A549 (cell line): ENCODE measurements around the gene KRT7. TPM values are rescaled to one million over a fixed set of nuclear protein-coding genes. Genes with fewer than 3 reads are reported as not detected.
A peak's percentile ranks its signal among the peaks of the same experiment; 100 is the strongest.

Source experiments
- ATAC-seq, 2 experiments: fragments of 200-7000 bp in 1 of 2; fragments of >200 bp in 1 of 2; cut with Nextera tagmentation in 1 of 2; cut with Tn5 transposase in 1 of 2; 3 replicates each; pipeline versions ENCODE4 v1.8.0 to v1.9.1; 2018 to 2020; ENCODE audit warnings: mild to moderate bottlenecking in 1 of 2, moderate library complexity in 1 of 2
- CTCF ChIA-PET: fragments of 300-600 bp; sonication (Branson Sonifier 250); formaldehyde crosslinking; extraction: SDS; loops from one replicate; lab custom pipeline; 2021; ENCODE audit warnings: antibody characterized with exemption, inconsistent platforms; lab: Yijun Ruan, JAX
- POLR2A ChIA-PET: fragments of 350-600 bp; formaldehyde crosslinking; extraction: SDS; loops from one replicate; lab custom pipeline; 2021; ENCODE audit warnings: antibody characterized with exemption, inconsistent platforms; lab: Yijun Ruan, JAX
- DNase-seq, 2 experiments: peaks; one replicate each; pipeline versions ENCODE4 v3.0.0 to v3.0.0-alpha.2; 2011 to 2016; ENCODE audit warnings: low read depth in 1 of 2, low spot score in 1 of 2
- FAIRE-seq: peaks from 2 replicates; lab custom pipeline; 2011; peaks lifted over from hg19 to GRCh38; lab: Jason Lieb, UNC
- H3K27ac ChIP-seq, 2 experiments: fragments of >200 bp; sonication (Bioruptor Twin); formaldehyde crosslinking; 3 replicates each; pipeline ENCODE4 v1.5.1; 2016 to 2017
- H3K4me1 ChIP-seq: fragments of >200 bp; sonication (Bioruptor Twin); formaldehyde crosslinking; 3 replicates; pipeline ENCODE4 v1.6.1; 2016
- H3K4me2 ChIP-seq: fragments of >200 bp; sonication (Bioruptor Twin); formaldehyde crosslinking; 3 replicates; pipeline ENCODE4 v1.6.1; 2016
- H3K4me3 ChIP-seq: fragments of >200 bp; sonication (Bioruptor Twin); formaldehyde crosslinking; 3 replicates; pipeline ENCODE4 v1.5.1; 2016
- H3K9me3 ChIP-seq: fragments of >200 bp; sonication (Bioruptor Twin); formaldehyde crosslinking; 3 replicates; pipeline ENCODE4 v1.6.1; 2016
- BHLHE40 ChIP-seq: IDR thresholded peaks from 2 replicates; pipeline ENCODE4 v1.6.1; 2012; ENCODE audit warnings: low read depth, low read length, inconsistent platforms
- CEBPB ChIP-seq, 2 experiments: fragments of >200 bp in 1 of 2; sonication (Bioruptor Twin) in 1 of 2; formaldehyde crosslinking in 1 of 2; IDR thresholded peaks; 2 replicates each; pipeline ENCODE4 v1.6.1; 2012 to 2016
- CHD2 ChIP-seq: fragments of 150-350 bp; IDR thresholded peaks from 2 replicates; pipeline ENCODE4 v1.6.1; 2014; ENCODE audit warnings: low read length; ENCODE audit not compliant: partially characterized antibody
- EHF ChIP-seq: fragments of 250-450 bp; sonication (Bioruptor Pico); IDR thresholded peaks from 2 replicates; pipeline ENCODE4 v1.5.0; 2020; ENCODE audit warnings: mild to moderate bottlenecking
- ESRRA ChIP-seq: fragments of 150-350 bp; IDR thresholded peaks from 2 replicates; pipeline ENCODE4 v1.6.1; 2014; ENCODE audit warnings: mild to moderate bottlenecking, low read length, borderline replicate concordance
- FOSB ChIP-seq: fragments of 250-450 bp; sonication (Bioruptor Pico); IDR thresholded peaks from 2 replicates; pipeline ENCODE4 v1.5.0; 2020; ENCODE audit warnings: mild to moderate bottlenecking, moderate library complexity
- HEYL ChIP-seq: fragments of 250-450 bp; sonication (Bioruptor Pico); IDR thresholded peaks from 2 replicates; pipeline ENCODE4 v1.8.0; 2021; ENCODE audit warnings: mild to moderate bottlenecking, moderate library complexity
- HOXA7 ChIP-seq: fragments of 250-450 bp; sonication (Bioruptor Pico); IDR thresholded peaks from 2 replicates; pipeline ENCODE4 v1.5.0; 2020; ENCODE audit warnings: mild to moderate bottlenecking, moderate library complexity
- JUN ChIP-seq, 2 experiments: fragments of >200 bp; sonication (Bioruptor Twin); formaldehyde crosslinking; IDR thresholded peaks; 2 replicates in 1 of 2; 3 replicates in 1 of 2; pipeline ENCODE4 v1.6.1; 2016 to 2017
- MAFK ChIP-seq: fragments of 450-650 bp; IDR thresholded peaks from 2 replicates; pipeline ENCODE4 v1.6.1; 2014; ENCODE audit not compliant: partially characterized antibody
- MAX ChIP-seq: IDR thresholded peaks from 2 replicates; pipeline ENCODE4 v1.6.1; 2012
- MAZ ChIP-seq: fragments of 150-350 bp; IDR thresholded peaks from 2 replicates; pipeline ENCODE4 v1.6.1; 2014; ENCODE audit warnings: antibody characterized with exemption, low read depth, low read length, borderline replicate concordance
- PHF8 ChIP-seq: fragments of 200-600 bp; sonication (generic); IDR thresholded peaks from 2 replicates; pipeline ENCODE4 v1.6.1; 2016; ENCODE audit warnings: low read depth, mild to moderate bottlenecking, antibody characterized with exemption, moderate library complexity, borderline replicate concordance
- POLR2AphosphoS2 ChIP-seq: conservative IDR thresholded peaks from 2 replicates; pipeline ENCODE4 v1.6.1; 2012; ENCODE audit warnings: low read length, improper control_type of control experiment, inconsistent platforms
- RARB ChIP-seq: fragments of 250-450 bp; sonication (Bioruptor Pico); IDR thresholded peaks from 2 replicates; pipeline ENCODE4 v1.8.0; 2021; ENCODE audit warnings: mild to moderate bottlenecking, moderate library complexity
- RCOR1 ChIP-seq: fragments of 150-350 bp; IDR thresholded peaks from 2 replicates; pipeline ENCODE4 v1.6.1; 2014; ENCODE audit warnings: antibody characterized with exemption, low read length, low read depth
- TP53 ChIP-seq: fragments of 250-450 bp; sonication (Bioruptor Pico); IDR thresholded peaks from 2 replicates; pipeline ENCODE4 v1.5.0; 2021; ENCODE audit warnings: mild to moderate bottlenecking, moderate library complexity
- USF2 ChIP-seq: fragments of 450-650 bp; IDR thresholded peaks from 2 replicates; pipeline ENCODE4 v1.6.1; 2014; ENCODE audit warnings: antibody characterized with exemption
- ZC3H11A ChIP-seq: fragments of 450-650 bp; IDR thresholded peaks from 2 replicates; pipeline ENCODE4 v1.6.1; 2014; ENCODE audit warnings: antibody characterized with exemption, mild to moderate bottlenecking
- ZFP36 ChIP-seq: fragments of 450-650 bp; IDR thresholded peaks from 2 replicates; pipeline ENCODE4 v1.6.1; 2014; ENCODE audit warnings: borderline replicate concordance; ENCODE audit not compliant: partially characterized antibody
- WGBS: methylation state at CpG from one replicate; pipeline ENCODE4 v1.1.6; 2017; ENCODE audit errors: missing lambda C conversion rate; 5-methylcytosine and 5-hydroxymethylcytosine counted together
- polyA plus RNA-seq, 4 experiments: library from polyadenylated mRNA; depleted of rRNA in 3 of 4; stranded (reverse); fragments of >200 nt; fragmentation: RNase III in 1 of 4; extraction: RNeasy Plus Mini Kit Qiagen cat#74134 plus additional on column Dnase treatment in 1 of 4; gene quantifications; 2 replicates in 3 of 4; 3 replicates in 1 of 4; pipeline ENCODE4 v1.2.3, GENCODE V29; 2011 to 2017
- TF ChIP-seq, protein P1 (sequence below): fragments of >200 bp; sonication (Bioruptor Twin); formaldehyde crosslinking; IDR thresholded peaks from 3 replicates; pipeline ENCODE4 v1.5.1; 2016
- TF ChIP-seq, protein P2 (sequence below): fragments of 250-450 bp; sonication (Bioruptor Pico); IDR thresholded peaks from 2 replicates; pipeline ENCODE4 v1.5.0; 2020; ENCODE audit warnings: low read depth, mild to moderate bottlenecking, moderate library complexity
- TF ChIP-seq, protein P3 (sequence below): IDR thresholded peaks from 2 replicates; pipeline ENCODE4 v1.6.1; 2012; ENCODE audit warnings: low read depth, borderline replicate concordance
- TF ChIP-seq, protein P4 (sequence below): IDR thresholded peaks from 2 replicates; pipeline ENCODE4 v1.6.1; 2012
- TF ChIP-seq, protein P5 (sequence below): fragments of >200 bp; sonication (Bioruptor Twin); formaldehyde crosslinking; IDR thresholded peaks from 2 replicates; pipeline ENCODE4 v1.6.1; 2016

KRT7 gene
- polyA plus RNA-seq, 2 of the 4 experiments (the other 2 are of a cell fraction) = 2,623 to 3,055 TPM

DNA sequence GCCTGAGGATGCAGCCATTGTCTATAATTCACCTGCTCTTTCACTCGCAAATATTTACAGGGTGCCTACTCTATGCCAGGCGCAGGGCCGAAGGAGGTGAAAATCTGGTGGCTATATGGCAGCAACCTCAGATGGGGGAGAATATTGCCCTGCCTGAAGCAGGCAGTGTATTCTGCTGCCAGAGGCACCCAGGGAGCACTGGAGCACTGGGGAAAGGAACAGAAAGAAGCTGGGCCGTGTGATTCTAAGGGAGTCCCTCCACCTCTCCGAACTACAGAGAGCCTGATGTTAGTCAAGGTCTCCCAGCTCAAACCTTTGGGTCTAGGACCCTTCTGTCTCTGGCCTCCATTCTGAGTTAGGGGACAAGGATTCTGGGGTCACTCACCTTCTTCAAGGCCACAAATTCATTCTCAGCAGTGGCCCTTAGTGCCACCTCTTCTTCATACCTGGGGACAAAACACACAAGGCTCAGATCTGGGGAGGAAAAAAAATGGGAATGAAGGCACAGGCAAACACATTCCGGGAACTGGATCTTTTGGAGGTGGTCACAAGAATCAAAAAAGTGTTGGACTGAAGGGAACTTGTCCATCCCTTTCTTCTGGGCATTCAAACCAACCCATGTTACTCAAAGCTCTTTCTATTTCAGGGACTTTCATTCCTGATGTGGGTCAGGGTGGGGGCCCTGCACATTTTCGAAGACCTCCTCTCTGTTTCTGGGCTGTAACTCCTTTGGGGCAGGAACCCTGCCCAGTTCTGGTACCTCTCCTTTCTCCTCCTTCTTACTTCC lies 22.1 kb downstream of the KRT7 start (continued):
- TF ChIP-seq RARB (CRISPR knock-in tag) = no peak; the same call in none of the 2 replicates
- no peak; the same call in 1 of the 2 replicates for TF ChIP-seq MAX

GRCh38 chr12:52255926-52256583 lies 23.0 kb downstream of the KRT7 start:
- ATAC-seq (peak; percentile 1 to 3), FAIRE-seq (no peak), DNase-seq (peak; percentile 38 to 68)
- ChIA-PET CTCF (interaction anchor here (1.0 to 14.8 kb wide), 12 partner anchors 11 to 618 kb away, joined by 3 to 321 read pairs (median 5); partner anchors contain the start of gene KRT86), POLR2A (interaction anchor here (0.6 to 18.5 kb wide), 9 partner anchors 10 to 614 kb away, joined by 3 to 383 read pairs (median 4); partner anchors contain the start of gene KRT86)
- peak overlapping the region; percentile 69 to 97 for H3K27ac ChIP-seq
- WGBS = 92% methylated on average over 8 of the region's 9 CpGs
- H3K4me1 ChIP-seq = peaks cover 71% of the 10 kb centered on the region
- no peak overlapping the region for H3K4me3 ChIP-seq
- H3K9me3 ChIP-seq = no peaks in the 10 kb centered on the region
- TF ChIP-seq RCOR1 (no peak), CHD2 (peak; percentile 32), MAX (peak; percentile 57), EHF (CRISPR knock-in tag) (peak; percentile 86; the same call in 1 of the 2 replicates), CEBPB (IDR thresholded peaks at IDR 0.05) (0 out of 4 replicates have a peak, but pooled peaks of 1 of the 2 experiments have one; percentile 2), POLR2AphosphoS2 (peak; percentile 17), HEYL (CRISPR knock-in tag) (no peak), TP53 (CRISPR knock-in tag) (peak; percentile 17; the same call in 1 of the 2 replicates), MAFK (peak; percentile 59)
- TF ChIP-seq, protein P1, sequence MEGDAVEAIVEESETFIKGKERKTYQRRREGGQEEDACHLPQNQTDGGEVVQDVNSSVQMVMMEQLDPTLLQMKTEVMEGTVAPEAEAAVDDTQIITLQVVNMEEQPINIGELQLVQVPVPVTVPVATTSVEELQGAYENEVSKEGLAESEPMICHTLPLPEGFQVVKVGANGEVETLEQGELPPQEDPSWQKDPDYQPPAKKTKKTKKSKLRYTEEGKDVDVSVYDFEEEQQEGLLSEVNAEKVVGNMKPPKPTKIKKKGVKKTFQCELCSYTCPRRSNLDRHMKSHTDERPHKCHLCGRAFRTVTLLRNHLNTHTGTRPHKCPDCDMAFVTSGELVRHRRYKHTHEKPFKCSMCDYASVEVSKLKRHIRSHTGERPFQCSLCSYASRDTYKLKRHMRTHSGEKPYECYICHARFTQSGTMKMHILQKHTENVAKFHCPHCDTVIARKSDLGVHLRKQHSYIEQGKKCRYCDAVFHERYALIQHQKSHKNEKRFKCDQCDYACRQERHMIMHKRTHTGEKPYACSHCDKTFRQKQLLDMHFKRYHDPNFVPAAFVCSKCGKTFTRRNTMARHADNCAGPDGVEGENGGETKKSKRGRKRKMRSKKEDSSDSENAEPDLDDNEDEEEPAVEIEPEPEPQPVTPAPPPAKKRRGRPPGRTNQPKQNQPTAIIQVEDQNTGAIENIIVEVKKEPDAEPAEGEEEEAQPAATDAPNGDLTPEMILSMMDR = no peak
- TF ChIP-seq, protein P2, sequence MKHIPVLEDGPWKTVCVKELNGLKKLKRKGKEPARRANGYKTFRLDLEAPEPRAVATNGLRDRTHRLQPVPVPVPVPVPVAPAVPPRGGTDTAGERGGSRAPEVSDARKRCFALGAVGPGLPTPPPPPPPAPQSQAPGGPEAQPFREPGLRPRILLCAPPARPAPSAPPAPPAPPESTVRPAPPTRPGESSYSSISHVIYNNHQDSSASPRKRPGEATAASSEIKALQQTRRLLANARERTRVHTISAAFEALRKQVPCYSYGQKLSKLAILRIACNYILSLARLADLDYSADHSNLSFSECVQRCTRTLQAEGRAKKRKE (CRISPR knock-in tag) = peak; percentile 87
- TF ChIP-seq, protein P3, sequence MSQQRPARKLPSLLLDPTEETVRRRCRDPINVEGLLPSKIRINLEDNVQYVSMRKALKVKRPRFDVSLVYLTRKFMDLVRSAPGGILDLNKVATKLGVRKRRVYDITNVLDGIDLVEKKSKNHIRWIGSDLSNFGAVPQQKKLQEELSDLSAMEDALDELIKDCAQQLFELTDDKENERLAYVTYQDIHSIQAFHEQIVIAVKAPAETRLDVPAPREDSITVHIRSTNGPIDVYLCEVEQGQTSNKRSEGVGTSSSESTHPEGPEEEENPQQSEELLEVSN = peak; percentile 29; the same call in 1 of the 2 replicates
- TF ChIP-seq, protein P4, sequence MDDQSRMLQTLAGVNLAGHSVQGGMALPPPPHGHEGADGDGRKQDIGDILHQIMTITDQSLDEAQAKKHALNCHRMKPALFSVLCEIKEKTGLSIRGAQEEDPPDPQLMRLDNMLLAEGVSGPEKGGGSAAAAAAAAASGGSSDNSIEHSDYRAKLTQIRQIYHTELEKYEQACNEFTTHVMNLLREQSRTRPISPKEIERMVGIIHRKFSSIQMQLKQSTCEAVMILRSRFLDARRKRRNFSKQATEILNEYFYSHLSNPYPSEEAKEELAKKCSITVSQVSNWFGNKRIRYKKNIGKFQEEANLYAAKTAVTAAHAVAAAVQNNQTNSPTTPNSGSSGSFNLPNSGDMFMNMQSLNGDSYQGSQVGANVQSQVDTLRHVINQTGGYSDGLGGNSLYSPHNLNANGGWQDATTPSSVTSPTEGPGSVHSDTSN = peak; percentile 47
- H3K4me2 ChIP-seq = no peak overlapping the region

DNA sequence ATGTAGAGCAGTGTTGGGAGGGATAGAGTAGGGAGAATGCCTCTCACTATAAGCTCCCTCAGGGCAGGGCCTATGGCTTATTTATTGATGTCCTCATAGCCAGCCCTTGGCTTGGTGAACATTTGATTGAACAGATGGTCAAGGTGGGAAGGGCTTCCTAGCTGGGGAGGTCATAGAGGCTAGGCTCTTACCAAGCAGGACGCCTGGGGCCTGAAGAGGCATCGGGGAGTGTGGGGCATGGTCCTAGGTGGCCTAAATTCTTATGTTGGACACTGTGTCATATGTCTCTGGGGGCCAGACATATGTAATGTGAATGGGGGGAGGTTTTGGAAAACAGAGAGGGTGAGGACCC lies 23.5 kb downstream of the KRT7 start:
- peak overlapping the region; percentile 69 to 97 for H3K27ac ChIP-seq
- CTCF ChIA-PET = interaction anchor here (0.9 to 14.8 kb wide), 6 partner anchors 11 to 624 kb away, joined by 5 to 321 read pairs (median 10); partner anchors contain the start of gene KRT86
- POLR2A ChIA-PET = interaction anchor here (1.0 to 18.5 kb wide), 5 partner anchors 23 to 113 kb away, joined by 3 to 383 read pairs (median 5); partner anchors contain the start of gene KRT86
- no peak overlapping the region for H3K4me3 ChIP-seq
- FAIRE-seq (no peak), DNase-seq (peak in 1 of 2 experiments; percentile 34), ATAC-seq (peak in 1 of 2 experiments; percentile 5; a peak in 4 of 6 replicates)
- H3K9me3 ChIP-seq = no peaks in the 10 kb centered on the region
- no peak overlapping the region for H3K4me2 ChIP-seq
- peaks cover 66% of the 10 kb centered on the region for H3K4me1 ChIP-seq
- WGBS = 96% methylated on average over 2 of the region's 2 CpGs
- TF ChIP-seq ZC3H11A (no peak), PHF8 (no peak), USF2 (no peak), HOXA7 (peak; percentile 98), POLR2AphosphoS2 (no peak; the same call in 1 of the 2 replicates), FOSB (CRISPR knock-in tag) (peak; percentile 98), JUN (IDR thresholded peaks at IDR 0.05) (no peak; a peak in 1 of 5 replicates), MAZ (no peak), ZFP36 (no peak), ESRRA (no peak), BHLHE40 (no peak), MAX (no peak)
- TF ChIP-seq, protein P5, sequence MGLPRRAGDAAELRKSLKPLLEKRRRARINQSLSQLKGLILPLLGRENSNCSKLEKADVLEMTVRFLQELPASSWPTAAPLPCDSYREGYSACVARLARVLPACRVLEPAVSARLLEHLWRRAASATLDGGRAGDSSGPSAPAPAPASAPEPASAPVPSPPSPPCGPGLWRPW = no peak
